Measurements from ENCODE around the gene IFT57. TPM values are rescaled to one million over a fixed set of nuclear protein-coding genes. Genes with fewer than 3 reads are reported as not detected.

The IFT57 gene
- polyA plus RNA-seq, 1 donor (not counting 4 experiments of a cell fraction or from before 2014, with no cell fraction given), result 47.6 TPM

DNA sequence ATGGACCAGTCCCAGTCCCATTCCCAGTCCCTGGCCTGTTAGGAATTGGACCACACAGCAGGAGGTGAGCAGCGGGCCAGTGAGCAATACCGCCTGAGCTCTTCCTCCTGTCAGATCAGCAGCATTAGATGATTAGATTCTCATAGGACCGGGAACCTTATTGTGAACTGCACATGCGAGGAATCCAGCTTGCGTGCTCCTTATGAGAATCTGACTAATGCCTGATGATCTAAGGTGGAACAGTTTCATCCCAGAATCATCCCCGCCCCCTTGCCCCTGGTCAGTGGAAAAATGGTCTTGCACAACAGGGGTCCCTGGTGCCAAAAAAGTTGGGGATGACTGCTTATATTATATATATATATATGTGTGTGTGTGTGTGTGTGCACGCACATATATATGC lies 63.1 kb downstream of the IFT57 start:
- H3K27me3 ChIP-seq (ENCODE audit: control insufficient read depth, extremely low read depth, insufficient read depth, low read length), result no peaks in the 10 kb centered on the region
- no peaks in the 10 kb centered on the region for H3K4me1 ChIP-seq (ENCODE audit: control insufficient read depth, extremely low read depth, insufficient read depth, low read length)
- dilution Hi-C loops (cut with MboI; ENCODE audit: extremely low pct_ligation_motif_present, low sequenced_read_pairs), result no loop called here
- no peaks in the 10 kb centered on the region for H3K79me2 ChIP-seq (ENCODE audit: control insufficient read depth, insufficient read depth, low read length)
- no peaks in the 10 kb centered on the region for H3K9me3 ChIP-seq (ENCODE audit: control insufficient read depth, low read depth, low read length)
- H4K20me1 ChIP-seq (ENCODE audit: control insufficient read depth, extremely low read depth, insufficient read depth, low read length), result no peaks in the 10 kb centered on the region
- TF ChIP-seq, protein P1, sequence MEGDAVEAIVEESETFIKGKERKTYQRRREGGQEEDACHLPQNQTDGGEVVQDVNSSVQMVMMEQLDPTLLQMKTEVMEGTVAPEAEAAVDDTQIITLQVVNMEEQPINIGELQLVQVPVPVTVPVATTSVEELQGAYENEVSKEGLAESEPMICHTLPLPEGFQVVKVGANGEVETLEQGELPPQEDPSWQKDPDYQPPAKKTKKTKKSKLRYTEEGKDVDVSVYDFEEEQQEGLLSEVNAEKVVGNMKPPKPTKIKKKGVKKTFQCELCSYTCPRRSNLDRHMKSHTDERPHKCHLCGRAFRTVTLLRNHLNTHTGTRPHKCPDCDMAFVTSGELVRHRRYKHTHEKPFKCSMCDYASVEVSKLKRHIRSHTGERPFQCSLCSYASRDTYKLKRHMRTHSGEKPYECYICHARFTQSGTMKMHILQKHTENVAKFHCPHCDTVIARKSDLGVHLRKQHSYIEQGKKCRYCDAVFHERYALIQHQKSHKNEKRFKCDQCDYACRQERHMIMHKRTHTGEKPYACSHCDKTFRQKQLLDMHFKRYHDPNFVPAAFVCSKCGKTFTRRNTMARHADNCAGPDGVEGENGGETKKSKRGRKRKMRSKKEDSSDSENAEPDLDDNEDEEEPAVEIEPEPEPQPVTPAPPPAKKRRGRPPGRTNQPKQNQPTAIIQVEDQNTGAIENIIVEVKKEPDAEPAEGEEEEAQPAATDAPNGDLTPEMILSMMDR (optimal IDR thresholded peaks at IDR 0.05 in 1 of 3, IDR thresholded peaks at IDR 0.05 in 1 of 3, conservative IDR thresholded peaks at IDR 0.05 in 1 of 3; ENCODE audit: extremely low read depth in 1 of 3, insufficient read depth in 2 of 3, low read length in 3 of 3), result no peak
- no peak for TF ChIP-seq EZH2 (IDR thresholded peaks at IDR 0.05; ENCODE audit: low read length)
- H3K9ac ChIP-seq (ENCODE audit: control insufficient read depth, extremely low read depth, insufficient read depth, low read length), result no peak overlapping the region
- FAIRE-seq (no peak), DNase-seq (ENCODE audit: low read depth, low spot score) (no peak)
- H2AFZ ChIP-seq (ENCODE audit: control insufficient read depth, low read length), result no peak overlapping the region
- H3K36me3 ChIP-seq (ENCODE audit: control insufficient read depth in 2 of 2, extremely low read depth in 1 of 2, insufficient read depth in 2 of 2, low read length in 2 of 2), result no peaks in the 10 kb centered on the region
- no peak overlapping the region for H3K27ac ChIP-seq (ENCODE audit: control insufficient read depth, insufficient read depth, low read length)
- H3K4me2 ChIP-seq (ENCODE audit: control insufficient read depth, extremely low read depth, insufficient read depth, low read depth, low read length), result no peak overlapping the region
- no peak overlapping the region for H3K4me3 ChIP-seq (ENCODE audit: control insufficient read depth in 2 of 3, extremely low read depth in 1 of 3, insufficient read depth in 2 of 3, low read depth in 1 of 3, low read length in 3 of 3)
- H3K9me1 ChIP-seq (ENCODE audit: control insufficient read depth, extremely low read depth, insufficient read depth, low read length), result no peaks in the 10 kb centered on the region

DNA sequence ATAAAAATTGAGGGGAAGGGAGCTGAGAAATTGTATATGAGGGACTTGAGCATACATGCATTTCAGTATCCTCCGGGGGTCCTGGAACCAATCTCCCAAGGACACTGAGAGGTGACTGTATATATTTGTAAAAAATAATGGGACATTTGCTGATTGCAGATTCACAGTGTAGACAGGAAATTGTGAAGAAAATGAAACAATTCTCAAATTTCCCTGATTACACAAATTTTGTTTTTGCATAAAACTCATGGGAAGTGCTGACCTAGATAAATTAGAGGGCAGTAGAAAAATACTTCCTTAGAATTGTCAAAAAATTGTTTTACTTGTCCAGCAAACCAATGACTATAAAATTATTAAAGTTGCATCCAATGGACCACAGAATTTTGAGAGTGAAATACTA lies 64.0 kb downstream of the IFT57 start:
- Histone ChIP-seq H2AFZ (ENCODE audit: control insufficient read depth, low read length) (no peak overlapping the region), H3K27ac (ENCODE audit: control insufficient read depth, insufficient read depth, low read length) (no peak overlapping the region), H3K4me1 (ENCODE audit: control insufficient read depth, extremely low read depth, insufficient read depth, low read length) (no peaks in the 10 kb centered on the region), H4K20me1 (ENCODE audit: control insufficient read depth, extremely low read depth, insufficient read depth, low read length) (no peaks in the 10 kb centered on the region), H3K9me1 (ENCODE audit: control insufficient read depth, extremely low read depth, insufficient read depth, low read length) (no peaks in the 10 kb centered on the region), H3K9me3 (ENCODE audit: control insufficient read depth, low read depth, low read length) (no peaks in the 10 kb centered on the region), H3K36me3 (ENCODE audit: control insufficient read depth in 2 of 2, extremely low read depth in 1 of 2, insufficient read depth in 2 of 2, low read length in 2 of 2) (no peaks in the 10 kb centered on the region), H3K27me3 (ENCODE audit: control insufficient read depth, extremely low read depth, insufficient read depth, low read length) (no peaks in the 10 kb centered on the region), H3K9ac (ENCODE audit: control insufficient read depth, extremely low read depth, insufficient read depth, low read length) (no peak overlapping the region), H3K4me3 (ENCODE audit: control insufficient read depth in 2 of 3, extremely low read depth in 1 of 3, insufficient read depth in 2 of 3, low read depth in 1 of 3, low read length in 3 of 3) (no peak overlapping the region), H3K79me2 (ENCODE audit: control insufficient read depth, insufficient read depth, low read length) (no peaks in the 10 kb centered on the region), H3K4me2 (ENCODE audit: control insufficient read depth, extremely low read depth, insufficient read depth, low read depth, low read length) (no peak overlapping the region)
- TF ChIP-seq, protein P1 (optimal IDR thresholded peaks at IDR 0.05 in 1 of 3, IDR thresholded peaks at IDR 0.05 in 1 of 3, conservative IDR thresholded peaks at IDR 0.05 in 1 of 3; ENCODE audit: extremely low read depth in 1 of 3, insufficient read depth in 2 of 3, low read length in 3 of 3), result no peak
- TF ChIP-seq EZH2 (IDR thresholded peaks at IDR 0.05; ENCODE audit: low read length), result no peak
- no peak for FAIRE-seq
- no peak for DNase-seq (ENCODE audit: low read depth, low spot score)
- dilution Hi-C loops (cut with MboI; ENCODE audit: extremely low pct_ligation_motif_present, low sequenced_read_pairs), result no loop called here
